ENCODE data around the gene SEC23B. TPM values are rescaled to one million over a fixed set of nuclear protein-coding genes. Genes with fewer than 3 reads are reported as not detected.

Gene SEC23B
- total and polyA plus RNA-seq, 2 of the 13 experiments (the other 11 are each of a cell fraction or from before 2014, with no cell fraction given): 114 to 120 TPM

- TF ChIP-seq ZNF773 (CRISPR knock-in tag; IDR thresholded peaks at IDR 0.05; ENCODE audit: borderline replicate concordance) (no peak), MIER3 (CRISPR knock-in tag; IDR thresholded peaks at IDR 0.05; ENCODE audit: borderline replicate concordance) (no peak), NFYB (CRISPR knock-in tag; IDR thresholded peaks at IDR 0.05) (peak; percentile 30; the same call in 1 of the 2 replicates), ZNF788 (CRISPR knock-in tag; IDR thresholded peaks at IDR 0.05; ENCODE audit: borderline replicate concordance) (no peak), CENPX (CRISPR knock-in tag; IDR thresholded peaks at IDR 0.05) (no peak), NFKB2 (CRISPR knock-in tag; IDR thresholded peaks at IDR 0.05; ENCODE audit: borderline replicate concordance) (no peak), RFX3 (CRISPR knock-in tag; IDR thresholded peaks at IDR 0.05) (no peak), ZNF326 (CRISPR knock-in tag; IDR thresholded peaks at IDR 0.05; ENCODE audit: borderline replicate concordance) (no peak), PRMT3 (CRISPR knock-in tag; IDR thresholded peaks at IDR 0.05; ENCODE audit: borderline replicate concordance, low read depth) (no peak), ATF3 (CRISPR knock-in tag; IDR thresholded peaks at IDR 0.05) (no peak), ZNF143 (CRISPR knock-in tag; IDR thresholded peaks at IDR 0.05) (no peak), ZZZ3 (CRISPR knock-in tag; IDR thresholded peaks at IDR 0.05; ENCODE audit: borderline replicate concordance) (no peak), ZC3H13 (CRISPR knock-in tag; IDR thresholded peaks at IDR 0.05) (no peak), TBP (CRISPR knock-in tag; IDR thresholded peaks at IDR 0.05) (no peak), MAF1 (CRISPR knock-in tag; IDR thresholded peaks at IDR 0.05; ENCODE audit: borderline replicate concordance) (no peak)
- TF ChIP-seq, protein P1, sequence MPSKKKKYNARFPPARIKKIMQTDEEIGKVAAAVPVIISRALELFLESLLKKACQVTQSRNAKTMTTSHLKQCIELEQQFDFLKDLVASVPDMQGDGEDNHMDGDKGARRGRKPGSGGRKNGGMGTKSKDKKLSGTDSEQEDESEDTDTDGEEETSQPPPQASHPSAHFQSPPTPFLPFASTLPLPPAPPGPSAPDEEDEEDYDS (CRISPR knock-in tag; IDR thresholded peaks at IDR 0.05): no peak
- TF ChIP-seq, protein P2, sequence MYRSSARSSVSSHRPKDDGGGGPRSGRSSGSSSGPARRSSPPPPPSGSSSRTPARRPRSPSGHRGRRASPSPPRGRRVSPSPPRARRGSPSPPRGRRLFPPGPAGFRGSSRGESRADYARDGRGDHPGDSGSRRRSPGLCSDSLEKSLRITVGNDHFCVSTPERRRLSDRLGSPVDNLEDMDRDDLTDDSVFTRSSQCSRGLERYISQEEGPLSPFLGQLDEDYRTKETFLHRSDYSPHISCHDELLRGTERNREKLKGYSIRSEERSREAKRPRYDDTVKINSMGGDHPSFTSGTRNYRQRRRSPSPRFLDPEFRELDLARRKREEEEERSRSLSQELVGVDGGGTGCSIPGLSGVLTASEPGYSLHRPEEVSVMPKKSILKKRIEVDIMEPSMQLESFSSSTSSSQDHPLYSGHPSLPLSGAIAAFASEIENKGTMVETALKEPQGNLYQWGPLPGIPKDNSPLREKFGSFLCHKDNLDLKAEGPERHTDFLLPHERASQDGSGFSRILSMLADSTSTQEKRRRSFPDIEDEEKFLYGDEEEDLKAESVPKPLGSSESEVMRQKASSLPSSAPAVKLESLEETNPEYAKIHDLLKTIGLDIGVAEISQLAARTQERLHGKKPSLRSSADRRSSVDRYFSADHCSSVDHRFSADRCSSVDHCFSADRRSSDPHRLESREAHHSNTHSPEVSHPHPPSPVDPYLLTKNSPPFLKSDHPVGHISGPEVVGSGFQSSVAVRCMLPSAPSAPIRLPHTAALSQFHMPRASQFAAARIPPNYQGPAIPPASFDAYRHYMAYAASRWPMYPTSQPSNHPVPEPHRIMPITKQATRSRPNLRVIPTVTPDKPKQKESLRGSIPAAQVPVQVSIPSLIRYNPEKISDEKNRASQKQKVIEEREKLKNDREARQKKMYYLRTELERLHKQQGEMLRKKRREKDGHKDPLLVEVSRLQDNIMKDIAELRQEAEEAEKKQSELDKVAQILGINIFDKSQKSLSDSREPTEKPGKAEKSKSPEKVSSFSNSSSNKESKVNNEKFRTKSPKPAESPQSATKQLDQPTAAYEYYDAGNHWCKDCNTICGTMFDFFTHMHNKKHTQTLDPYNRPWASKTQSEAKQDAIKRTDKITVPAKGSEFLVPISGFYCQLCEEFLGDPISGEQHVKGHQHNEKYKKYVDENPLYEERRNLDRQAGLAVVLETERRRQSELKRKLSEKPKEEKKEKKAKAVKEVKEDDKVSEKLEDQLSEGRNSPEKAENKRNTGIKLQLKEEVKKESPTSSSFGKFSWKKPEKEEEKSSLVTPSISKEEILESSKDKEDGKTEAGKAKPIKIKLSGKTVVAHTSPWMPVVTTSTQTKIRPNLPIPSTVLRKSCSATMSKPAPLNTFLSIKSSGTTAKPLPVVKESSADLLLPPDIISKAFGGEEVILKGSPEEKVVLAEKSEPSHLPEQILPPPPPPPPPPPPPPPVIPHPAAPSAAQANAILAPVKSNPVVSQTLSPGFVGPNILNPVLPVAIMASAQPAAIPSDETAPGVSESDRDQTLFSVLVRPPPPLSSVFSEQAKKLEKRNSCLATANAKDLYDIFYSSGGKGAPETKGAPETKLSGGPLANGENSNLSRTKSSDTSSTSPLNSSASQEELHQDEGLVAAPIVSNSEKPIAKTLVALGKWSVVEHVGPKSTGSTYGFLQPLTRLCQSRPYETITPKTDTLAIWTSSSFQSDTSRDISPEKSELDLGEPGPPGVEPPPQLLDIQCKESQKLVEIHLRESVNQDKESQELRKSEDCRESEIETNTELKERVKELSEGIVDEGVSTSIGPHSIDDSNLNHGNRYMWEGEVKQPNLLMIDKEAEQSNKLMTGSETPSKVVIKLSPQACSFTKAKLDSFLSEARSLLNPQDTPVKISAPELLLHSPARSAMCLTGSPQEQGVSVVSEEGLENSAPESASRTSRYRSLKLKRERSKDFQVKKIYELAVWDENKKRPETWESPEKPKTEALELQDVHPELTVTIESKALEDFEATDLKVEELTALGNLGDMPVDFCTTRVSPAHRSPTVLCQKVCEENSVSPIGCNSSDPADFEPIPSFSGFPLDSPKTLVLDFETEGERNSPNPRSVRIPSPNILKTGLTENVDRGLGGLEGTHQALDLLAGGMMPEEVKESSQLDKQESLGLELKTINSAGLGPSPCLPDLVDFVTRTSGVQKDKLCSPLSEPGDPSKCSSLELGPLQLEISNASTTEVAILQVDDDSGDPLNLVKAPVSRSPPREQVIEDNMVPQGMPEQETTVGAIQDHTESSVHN (CRISPR knock-in tag; IDR thresholded peaks at IDR 0.05): no peak
- TF ChIP-seq, protein P3, sequence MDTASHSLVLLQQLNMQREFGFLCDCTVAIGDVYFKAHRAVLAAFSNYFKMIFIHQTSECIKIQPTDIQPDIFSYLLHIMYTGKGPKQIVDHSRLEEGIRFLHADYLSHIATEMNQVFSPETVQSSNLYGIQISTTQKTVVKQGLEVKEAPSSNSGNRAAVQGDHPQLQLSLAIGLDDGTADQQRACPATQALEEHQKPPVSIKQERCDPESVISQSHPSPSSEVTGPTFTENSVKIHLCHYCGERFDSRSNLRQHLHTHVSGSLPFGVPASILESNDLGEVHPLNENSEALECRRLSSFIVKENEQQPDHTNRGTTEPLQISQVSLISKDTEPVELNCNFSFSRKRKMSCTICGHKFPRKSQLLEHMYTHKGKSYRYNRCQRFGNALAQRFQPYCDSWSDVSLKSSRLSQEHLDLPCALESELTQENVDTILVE (CRISPR knock-in tag; IDR thresholded peaks at IDR 0.05): 0 out of 2 replicates have a peak, but pooled peaks have one; percentile 61
- TF ChIP-seq, protein P4, sequence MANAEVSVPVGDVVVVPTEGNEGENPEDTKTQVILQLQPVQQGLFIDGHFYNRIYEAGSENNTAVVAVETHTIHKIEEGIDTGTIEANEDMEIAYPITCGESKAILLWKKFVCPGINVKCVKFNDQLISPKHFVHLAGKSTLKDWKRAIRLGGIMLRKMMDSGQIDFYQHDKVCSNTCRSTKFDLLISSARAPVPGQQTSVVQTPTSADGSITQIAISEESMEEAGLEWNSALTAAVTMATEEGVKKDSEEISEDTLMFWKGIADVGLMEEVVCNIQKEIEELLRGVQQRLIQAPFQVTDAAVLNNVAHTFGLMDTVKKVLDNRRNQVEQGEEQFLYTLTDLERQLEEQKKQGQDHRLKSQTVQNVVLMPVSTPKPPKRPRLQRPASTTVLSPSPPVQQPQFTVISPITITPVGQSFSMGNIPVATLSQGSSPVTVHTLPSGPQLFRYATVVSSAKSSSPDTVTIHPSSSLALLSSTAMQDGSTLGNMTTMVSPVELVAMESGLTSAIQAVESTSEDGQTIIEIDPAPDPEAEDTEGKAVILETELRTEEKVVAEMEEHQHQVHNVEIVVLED (CRISPR knock-in tag; IDR thresholded peaks at IDR 0.05; ENCODE audit: borderline replicate concordance): no peak
Observed at GRCh38 chr20:18585134-18585533, 77.4 kb downstream of the SEC23B start (continued).
